Measurements from ENCODE around the gene OR1S2.
"Not testable (repeated sequence)": the region's sequence is repeated elsewhere in the genome, so short reads cannot be mapped to it uniquely, and the experiment has no call there.

The OR1S2 gene, protein sequence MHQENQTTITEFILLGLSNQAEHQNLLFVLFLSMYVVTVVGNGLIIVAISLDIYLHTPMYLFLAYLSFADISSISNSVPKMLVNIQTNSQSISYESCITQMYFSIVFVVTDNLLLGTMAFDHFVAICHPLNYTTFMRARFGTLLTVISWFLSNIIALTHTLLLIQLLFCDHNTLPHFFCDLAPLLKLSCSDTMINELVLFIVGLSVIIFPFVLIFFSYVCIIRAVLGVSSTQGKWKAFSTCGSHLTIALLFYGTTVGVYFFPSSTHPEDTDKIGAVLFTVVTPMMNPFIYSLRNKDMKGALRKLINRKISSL

DNA sequence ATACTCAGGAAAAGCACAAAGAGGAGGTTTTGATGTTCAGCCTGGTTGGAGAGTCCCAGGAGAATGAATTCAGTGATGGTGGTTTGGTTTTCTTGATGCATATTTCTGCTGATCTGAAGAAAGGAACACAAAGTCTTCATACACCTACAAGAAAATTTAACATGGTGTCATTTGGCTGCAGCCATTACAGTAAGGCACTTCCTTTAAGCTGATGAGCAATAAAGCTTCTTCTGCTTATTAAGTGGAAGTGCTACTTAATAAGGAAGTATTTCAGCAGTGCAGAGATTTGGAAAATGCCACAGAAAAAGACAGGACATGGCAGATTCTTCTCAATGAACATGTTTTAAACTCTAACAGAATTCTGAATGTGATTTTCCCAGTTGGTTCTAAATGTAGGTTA lies at the start of gene OR1S2:
Gene OR1S2 (minus strand): TSS at position 101 of the 400 bp plus-strand sequence. CDS start 0 bp downstream, at position 101.
- no peak for FAIRE-seq

DNA sequence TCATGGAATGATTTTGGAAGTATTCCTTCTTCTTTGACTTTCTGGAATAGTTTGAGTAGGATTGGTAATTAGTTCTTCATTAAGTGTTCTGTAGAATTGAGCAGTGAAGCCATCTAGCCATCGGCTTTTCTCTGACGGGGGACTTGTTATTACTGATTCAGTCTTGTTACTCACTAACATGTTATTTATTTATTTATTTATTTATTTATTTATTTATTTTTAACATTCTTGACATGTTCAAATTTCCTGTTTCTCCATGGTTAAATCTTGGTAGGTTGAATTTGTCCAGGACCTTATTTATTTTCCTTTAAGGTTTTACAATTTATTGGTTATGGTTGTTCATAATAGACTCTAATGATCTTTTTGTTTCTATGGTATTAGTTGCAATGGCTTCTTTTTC lies 40.0 kb upstream of the OR1S2 start:
- no peak for DNase-seq (ENCODE audit: insufficient read length, low spot score)
- FAIRE-seq = no peak

More for the DNA sequence above, at the start of gene OR1S2:
- no peak for DNase-seq (ENCODE audit: insufficient read length, low spot score)

DNA sequence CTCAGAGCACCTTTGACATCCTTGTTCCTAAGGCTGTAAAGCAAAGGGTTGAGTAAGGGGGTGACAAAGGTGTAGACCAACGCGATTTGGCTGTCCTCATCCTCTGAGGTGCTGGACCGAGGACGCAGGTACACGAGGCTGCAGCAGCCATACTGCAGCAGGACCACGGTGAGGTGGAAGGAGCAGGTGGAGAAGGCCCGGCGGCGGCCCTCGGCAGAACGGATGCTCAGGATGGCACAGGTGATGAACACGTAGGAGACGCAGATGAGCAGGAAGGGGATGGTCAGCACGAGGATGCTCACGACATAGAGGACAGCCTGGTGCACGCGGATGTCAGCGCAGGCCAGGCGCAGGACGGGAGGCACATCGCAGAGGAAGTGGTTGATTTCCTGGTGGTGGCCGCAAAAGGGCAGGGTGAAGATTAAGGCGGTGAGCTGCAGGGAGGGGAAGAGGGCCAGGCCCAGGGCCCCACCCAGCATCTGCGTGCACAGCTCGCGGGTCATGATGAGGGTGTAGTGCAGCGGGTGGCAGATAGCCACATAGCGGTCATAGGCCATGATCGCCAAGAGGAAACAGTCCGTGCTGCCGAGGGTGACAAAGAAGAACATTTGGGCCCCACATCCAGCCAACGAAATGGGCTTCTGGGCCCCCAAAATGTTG lies 24.1 kb upstream of the OR1S2 start:
- FAIRE-seq (no peak), DNase-seq (ENCODE audit: insufficient read length, low spot score) (no peak)

DNA sequence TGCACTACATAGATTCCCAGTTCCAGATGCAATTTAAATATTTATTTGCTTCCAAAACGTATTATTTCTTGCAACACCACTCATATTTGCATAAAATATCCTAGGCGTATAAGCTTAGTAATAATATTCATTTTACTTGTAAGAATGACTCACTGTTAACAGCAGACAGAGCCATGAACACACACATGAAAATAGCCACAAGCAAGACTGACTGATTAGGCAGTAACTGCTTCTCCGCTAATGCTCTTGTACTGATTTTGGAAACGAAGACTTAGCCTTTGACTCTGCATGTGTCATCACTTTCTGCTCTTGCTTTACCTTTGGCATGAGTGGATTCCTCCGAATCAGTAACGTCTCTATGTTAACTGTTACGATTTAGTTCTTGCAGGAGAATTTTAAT lies 18.8 kb upstream of the OR1S2 start:
- FAIRE-seq = no peak
- DNase-seq (ENCODE audit: insufficient read length, low spot score) = no peak

DNA sequence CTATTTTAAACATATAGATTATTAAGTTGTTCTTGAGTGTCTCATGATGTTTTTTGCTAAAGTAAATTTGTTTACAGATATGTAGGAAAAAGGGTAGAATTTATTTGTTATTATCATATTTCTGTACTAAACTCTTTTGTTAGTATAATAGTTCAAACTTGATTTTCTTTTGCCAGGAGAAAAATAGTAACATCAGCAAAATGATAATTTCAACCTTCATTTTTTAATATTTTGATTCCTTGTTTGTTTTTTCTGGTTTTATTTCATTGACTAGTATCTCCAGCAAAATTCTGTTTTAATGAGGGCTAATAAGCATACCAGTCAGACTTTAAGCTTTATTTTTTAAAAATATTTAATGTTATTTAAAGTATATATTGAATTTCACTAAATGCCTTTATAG lies 12.5 kb upstream of the OR1S2 start:
- FAIRE-seq (no peak), DNase-seq (ENCODE audit: insufficient read length, low spot score) (no peak)

DNA sequence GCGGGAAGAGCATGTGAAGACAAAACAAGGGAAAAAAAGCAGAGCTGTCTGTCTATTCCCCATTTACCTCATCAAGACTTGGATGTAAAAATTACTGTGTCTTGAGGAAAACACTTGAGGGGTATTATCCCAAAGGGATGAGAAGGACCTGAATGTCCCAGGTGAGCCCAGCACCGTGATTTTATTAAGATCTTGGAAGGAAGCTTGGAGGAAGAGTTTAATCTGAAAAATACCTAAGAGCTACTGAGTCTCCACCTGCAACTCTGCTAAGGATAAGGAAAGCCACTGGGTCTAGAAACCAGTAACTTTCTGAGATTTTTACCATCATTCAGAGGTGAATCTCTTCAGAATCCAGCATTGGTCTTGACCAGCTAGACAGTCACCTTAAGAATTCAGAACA lies 8.5 kb upstream of the OR1S2 start, which contains the start of gene OR1S1:
Gene OR1S1 (plus strand): TSS at position 301 of the 400 bp plus-strand sequence.
- not testable (repeated sequence) for FAIRE-seq; DNase-seq (ENCODE audit: insufficient read length, low spot score)

DNA sequence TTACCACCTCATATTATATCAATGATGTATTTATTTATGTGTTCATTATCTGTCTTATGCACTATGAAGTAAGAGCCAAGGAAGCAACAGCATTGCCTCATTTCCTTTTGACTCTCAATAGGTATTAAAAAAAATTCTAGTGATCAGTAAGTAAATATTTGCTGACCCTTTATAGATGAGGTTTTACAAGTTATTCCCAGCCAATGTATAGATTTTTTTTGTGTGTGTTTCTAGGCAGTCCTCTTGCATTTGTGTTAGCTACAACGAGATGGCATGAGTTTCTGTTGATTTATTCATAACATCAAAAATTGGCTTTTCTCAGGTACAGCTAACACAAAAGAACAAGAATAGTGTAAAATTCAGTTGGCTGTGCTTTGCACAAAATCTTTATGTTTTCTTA lies 4.7 kb downstream of the OR1S2 start:
- FAIRE-seq = no peak
- DNase-seq (ENCODE audit: insufficient read length, low spot score) = no peak

DNA sequence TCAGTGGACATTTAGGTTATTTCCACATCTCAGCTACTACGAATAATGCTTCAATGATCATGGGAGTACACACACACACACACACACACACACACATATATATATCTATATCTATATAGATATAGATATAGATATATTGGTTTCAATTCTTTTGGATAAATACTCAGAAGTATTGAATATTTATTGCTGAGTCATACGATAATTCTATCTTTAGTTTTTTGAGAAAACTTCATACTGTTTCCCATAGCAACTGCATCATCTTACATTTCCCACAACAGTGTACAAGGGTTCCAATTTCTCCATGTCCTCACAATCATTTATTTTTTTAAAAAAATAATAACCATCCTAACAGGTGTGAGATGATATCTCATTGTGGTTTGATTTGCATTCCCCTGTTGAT lies 8.0 kb downstream of the OR1S2 start:
- FAIRE-seq (no peak), DNase-seq (ENCODE audit: insufficient read length, low spot score) (no peak)

DNA sequence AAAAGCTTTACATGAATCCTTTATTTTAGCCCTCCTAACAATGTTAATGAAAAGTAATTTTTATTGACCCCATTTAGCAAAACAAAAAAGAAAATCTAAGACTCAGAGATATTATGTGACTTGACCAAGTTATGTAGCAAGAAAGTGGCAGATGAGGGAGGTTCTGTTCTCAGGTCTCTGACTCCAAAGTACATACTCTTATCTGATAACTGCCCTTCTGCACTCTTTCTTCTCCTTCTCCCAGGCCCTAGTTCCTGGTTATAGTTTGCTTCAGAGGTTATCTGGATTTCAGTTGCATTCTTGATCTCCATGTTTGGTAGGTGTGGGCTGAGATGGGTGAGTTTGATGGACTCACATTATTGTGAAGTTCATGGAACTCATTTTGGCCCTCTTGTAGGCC lies 10.6 kb downstream of the OR1S2 start:
- no peak for FAIRE-seq
- DNase-seq (ENCODE audit: insufficient read length, low spot score) = no peak

DNA sequence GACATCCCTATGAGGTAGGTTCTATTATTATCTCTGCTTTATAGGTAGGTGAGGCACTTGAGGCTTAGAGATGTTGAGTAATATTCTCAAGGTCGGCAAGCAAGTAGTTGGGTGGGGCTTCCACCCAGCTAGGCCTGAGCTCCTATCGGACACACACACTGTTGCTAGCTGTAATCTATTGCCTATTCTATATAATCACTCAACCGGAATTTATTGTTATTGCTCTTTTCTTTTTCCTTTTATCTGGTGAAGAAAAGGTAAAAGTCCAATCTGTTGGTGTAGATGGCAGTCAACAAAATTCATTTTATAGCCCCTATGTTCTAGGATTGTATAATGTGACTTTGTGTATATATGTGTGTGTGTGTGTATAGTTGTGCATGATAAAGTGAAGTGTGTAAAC lies 11.7 kb downstream of the OR1S2 start:
- no peak for FAIRE-seq
- DNase-seq (ENCODE audit: insufficient read length, low spot score) = no peak

DNA sequence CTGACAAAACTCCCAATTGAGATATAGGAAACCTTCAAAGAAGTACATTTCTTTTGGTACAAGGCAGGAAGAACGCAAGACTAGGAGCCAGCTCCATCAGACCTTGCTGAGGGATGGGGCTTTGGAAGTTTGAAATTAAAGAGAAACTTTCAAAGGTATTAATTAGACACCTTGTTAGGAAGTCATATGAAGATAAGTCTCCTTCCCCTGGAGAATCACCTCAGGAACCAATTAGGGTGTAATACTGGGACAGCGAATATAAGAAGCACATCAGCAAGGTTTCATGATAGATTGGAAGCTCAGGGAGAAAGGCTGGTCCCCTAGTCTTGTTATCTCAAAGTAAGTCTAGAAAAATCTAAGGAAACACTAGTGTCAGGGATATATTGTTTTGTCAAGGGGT lies 15.2 kb downstream of the OR1S2 start, which contains the start of gene OR9Q2:
Gene OR9Q2 (plus strand): TSS at position 301 of the 400 bp plus-strand sequence. CDS start 1,421 bp downstream, outside the sequence.
- DNase-seq (ENCODE audit: insufficient read length, low spot score) = no peak
- FAIRE-seq = no peak

DNA sequence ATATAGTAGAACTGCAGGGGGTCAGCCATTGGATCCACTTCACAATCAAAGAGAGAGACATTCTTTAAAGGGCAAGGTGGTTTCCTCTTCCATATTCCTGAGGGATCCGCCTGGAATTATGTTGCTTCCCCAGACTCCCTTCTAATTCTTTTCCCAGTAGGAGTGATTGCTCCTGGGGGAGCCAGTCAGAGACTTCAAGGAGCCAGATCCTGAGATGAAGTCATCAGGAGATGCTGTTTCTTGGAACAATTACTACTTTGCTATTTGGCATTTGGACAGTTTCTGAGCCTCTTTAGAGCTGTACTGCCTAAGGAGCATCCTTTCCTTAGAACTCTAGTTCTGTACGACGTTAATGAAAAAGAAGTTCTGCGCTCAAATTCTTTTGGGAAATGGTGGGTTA lies 17.0 kb downstream of the OR1S2 start:
- DNase-seq (ENCODE audit: insufficient read length, low spot score) = no peak
- no peak for FAIRE-seq

DNA sequence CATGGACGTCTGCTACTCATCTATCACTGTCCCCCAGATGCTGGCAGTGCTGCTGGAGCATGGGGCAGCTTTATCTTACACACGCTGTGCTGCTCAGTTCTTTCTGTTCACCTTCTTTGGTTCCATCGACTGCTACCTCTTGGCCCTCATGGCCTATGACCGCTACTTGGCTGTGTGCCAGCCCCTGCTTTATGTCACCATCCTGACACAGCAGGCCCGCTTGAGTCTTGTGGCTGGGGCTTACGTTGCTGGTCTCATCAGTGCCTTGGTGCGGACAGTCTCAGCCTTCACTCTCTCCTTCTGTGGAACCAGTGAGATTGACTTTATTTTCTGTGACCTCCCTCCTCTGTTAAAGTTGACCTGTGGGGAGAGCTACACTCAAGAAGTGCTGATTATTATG lies 24.3 kb downstream of the OR1S2 start:
- DNase-seq (ENCODE audit: insufficient read length, low spot score) = no peak
- no peak for FAIRE-seq

DNA sequence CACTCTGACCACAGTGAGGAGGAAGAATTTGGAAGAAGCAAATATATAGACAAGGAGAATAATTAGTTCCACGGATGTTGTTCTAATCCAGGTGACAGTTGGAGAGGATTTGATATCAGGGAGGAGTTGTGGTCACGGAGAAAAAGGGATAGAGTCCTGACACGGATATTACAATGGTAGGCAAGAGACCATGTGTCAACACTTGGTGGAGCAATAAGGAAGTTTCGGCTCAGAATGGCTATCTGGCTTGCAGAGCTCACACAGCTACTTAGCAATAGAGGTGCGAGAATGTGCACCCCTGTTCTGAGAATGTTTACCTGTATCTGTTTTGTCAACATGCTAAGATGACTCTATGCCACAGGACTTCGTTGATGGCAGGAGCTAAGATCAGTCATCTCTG lies 25.5 kb downstream of the OR1S2 start:
- no peak for DNase-seq (ENCODE audit: insufficient read length, low spot score)

DNA sequence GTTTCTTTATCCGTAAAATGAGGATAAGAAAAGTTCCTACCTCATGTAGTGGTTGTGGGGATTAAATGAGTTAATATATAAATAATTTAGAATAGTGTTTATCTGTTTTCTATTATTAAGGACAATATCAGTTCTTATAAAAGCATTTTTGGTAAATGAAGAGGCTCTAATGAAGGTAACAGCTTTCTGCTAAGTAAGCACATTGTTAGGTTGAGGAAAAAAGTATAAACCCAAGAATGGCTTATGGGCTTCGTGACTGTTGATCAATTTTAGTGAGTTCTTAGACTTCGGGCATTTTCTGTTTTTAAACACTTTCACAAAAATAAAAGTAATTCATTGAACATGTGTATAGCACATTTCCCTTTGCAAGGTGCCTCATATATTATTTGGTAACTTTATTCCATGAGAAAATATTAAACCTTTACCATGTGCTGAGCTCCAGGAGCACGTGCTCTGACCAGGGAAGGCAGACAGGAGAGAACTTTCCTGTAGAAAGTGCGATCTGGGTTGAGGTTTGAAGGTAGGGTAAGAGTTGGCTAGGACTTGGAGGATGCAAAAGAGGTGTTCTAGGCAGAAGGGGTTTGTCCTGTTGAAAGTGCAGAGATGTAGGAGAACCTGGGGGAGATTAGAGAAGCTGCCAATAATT lies 26.4 kb downstream of the OR1S2 start:
- FAIRE-seq (no peak), DNase-seq (ENCODE audit: insufficient read length, low spot score) (no peak)

More for the DNA sequence above, 25.5 kb downstream of the OR1S2 start:
- FAIRE-seq = no peak

DNA sequence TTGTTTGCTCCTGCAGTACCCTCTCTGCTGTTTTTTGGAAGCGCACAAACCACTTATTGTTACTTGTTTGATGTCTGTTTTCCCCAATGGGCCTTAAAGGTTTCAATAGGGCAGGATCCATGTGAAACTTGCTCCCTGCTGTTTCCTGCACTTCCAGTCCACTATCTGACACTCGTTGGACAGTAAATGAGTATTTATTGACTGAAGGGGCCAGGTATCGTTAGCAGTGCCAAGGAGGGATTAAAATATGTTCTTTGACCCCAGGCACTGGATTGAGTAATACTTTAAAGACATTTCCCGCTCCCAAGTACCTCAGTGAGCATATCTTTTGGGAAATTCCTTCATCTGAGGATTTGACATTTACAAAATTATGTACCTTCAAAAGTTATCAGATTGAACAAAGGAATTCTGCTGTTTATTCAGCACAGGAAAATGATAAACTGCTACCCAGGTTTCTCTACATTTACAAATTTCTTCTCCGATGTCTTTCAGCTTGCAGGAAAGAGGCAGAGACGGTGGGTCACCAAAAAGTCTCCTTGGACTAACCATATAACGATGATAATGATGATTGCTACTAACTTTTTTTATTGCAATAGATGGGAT lies 38.3 kb downstream of the OR1S2 start:
- FAIRE-seq (no peak), DNase-seq (ENCODE audit: insufficient read length, low spot score) (no peak)

DNA sequence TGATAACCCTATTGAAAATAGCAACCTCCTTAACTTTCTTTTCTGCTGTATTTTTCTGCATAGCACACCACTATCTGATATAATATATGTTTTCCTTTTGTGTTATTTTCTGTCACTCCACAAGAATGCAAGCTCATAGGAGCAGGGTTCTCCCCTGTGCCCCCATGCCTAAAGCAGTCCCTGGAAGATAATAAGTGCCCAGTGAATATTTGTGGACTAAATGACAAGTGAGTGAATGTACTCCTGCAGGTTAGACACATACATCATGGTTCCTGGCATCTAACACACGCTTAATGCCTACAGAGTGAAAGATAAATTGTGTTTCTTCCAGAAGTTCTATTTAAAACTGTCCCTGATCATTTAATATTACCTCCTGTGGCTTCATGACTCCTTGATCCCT lies 39.0 kb downstream of the OR1S2 start:
- FAIRE-seq (no peak), DNase-seq (ENCODE audit: insufficient read length, low spot score) (no peak)

DNA sequence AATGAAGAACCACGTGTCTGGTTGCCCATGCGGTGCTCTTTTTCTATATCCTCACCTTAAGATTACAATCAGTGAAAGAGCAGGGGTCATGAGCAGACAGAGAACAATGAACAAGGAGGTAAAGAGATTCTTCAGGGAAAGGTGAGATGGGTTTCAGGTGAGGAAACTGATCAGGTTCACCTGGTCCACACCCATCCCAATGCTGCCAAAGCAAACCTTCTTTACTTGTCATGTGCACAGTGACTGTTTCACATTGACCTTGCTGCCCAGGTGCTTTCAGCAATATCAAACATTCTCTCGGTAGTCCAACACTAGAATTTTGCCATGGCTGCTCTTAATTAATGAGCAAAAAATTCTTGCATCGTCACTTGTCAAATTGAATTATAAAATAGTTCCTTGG lies 39.6 kb downstream of the OR1S2 start:
- FAIRE-seq = no peak

More for the DNA sequence above, 39.6 kb downstream of the OR1S2 start:
- no peak for DNase-seq (ENCODE audit: insufficient read length, low spot score)
